GM12878 (cell line): ENCODE data around the gene RBBP8NL. TPM values are rescaled to one million over a fixed set of nuclear protein-coding genes. Genes with fewer than 3 reads are reported as not detected.

Experiments
- ASH2L ChIP-seq: fragments of 300-600, 200-600 bp; sonication (generic); IDR thresholded peaks from 2 replicates; pipeline ENCODE4 v1.6.1; 2017; ENCODE audit warnings: low read depth, mild to moderate bottlenecking, borderline replicate concordance
- CREB1 ChIP-seq: IDR thresholded peaks from 2 replicates; pipeline ENCODE4 v1.6.1; 2012; ENCODE audit warnings: low read depth, mild to moderate bottlenecking, inconsistent platforms
- ETV6 ChIP-seq, 2 experiments: fragments of 450-650 bp in 1 of 2; IDR thresholded peaks in 1 of 2; conservative IDR thresholded peaks in 1 of 2; 2 replicates each; pipeline ENCODE4 v1.6.1; 2014; ENCODE audit warnings: antibody characterized with exemption in 1 of 2, borderline replicate concordance in 1 of 2, low read depth in 1 of 2, mild to moderate bottlenecking in 1 of 2, moderate library complexity in 1 of 2
- GABPA ChIP-seq: IDR thresholded peaks from 2 replicates; pipeline ENCODE4 v1.6.1; 2014; ENCODE audit warnings: antibody characterized with exemption, low read depth, mild to moderate bottlenecking, inconsistent platforms
- RAD51 ChIP-seq: fragments of 450-650 bp; IDR thresholded peaks from 2 replicates; pipeline ENCODE4 v1.6.1; 2016; ENCODE audit warnings: moderate library complexity, mild to moderate bottlenecking, inconsistent platforms
- RELA ChIP-seq: fragments of 450-650 bp; IDR thresholded peaks from 2 replicates; pipeline ENCODE4 v1.8.0; 2014; ENCODE audit warnings: borderline replicate concordance; ENCODE audit not compliant: partially characterized antibody
- SMAD5 ChIP-seq: IDR thresholded peaks from 2 replicates; pipeline ENCODE4 v1.6.1; 2016; ENCODE audit warnings: antibody characterized with exemption, low read depth
- SP1 ChIP-seq: IDR thresholded peaks from one replicate; pipeline ENCODE4 v1.6.1; 2011; ENCODE audit warnings: low read depth, low read length
- SRF ChIP-seq, 2 experiments: IDR thresholded peaks; 2 replicates each; pipeline ENCODE4 v1.6.1; 2011; ENCODE audit warnings: low read depth in 2 of 2, low read length in 2 of 2, mild to moderate bottlenecking in 1 of 2, moderate library complexity in 1 of 2
- SUZ12 ChIP-seq: fragments of 200-600 bp; sonication (generic); IDR thresholded peaks from one replicate; pipeline ENCODE4 v1.6.1; 2018; ENCODE audit warnings: antibody characterized with exemption, mild to moderate bottlenecking; ENCODE audit not compliant: unreplicated experiment
- TAF1 ChIP-seq: IDR thresholded peaks from 2 replicates; pipeline ENCODE4 v1.6.1; 2011; ENCODE audit warnings: mild to moderate bottlenecking, low read depth, low read length, borderline replicate concordance
- TCF12 ChIP-seq: IDR thresholded peaks from 2 replicates; pipeline ENCODE4 v1.6.1; 2011; ENCODE audit warnings: low read depth, mild to moderate bottlenecking, low read length
- TCF7 ChIP-seq: IDR thresholded peaks from 2 replicates; pipeline ENCODE4 v1.6.1; 2014; ENCODE audit warnings: antibody characterized with exemption, borderline replicate concordance
- ZNF217 ChIP-seq: fragments of 450-650 bp; IDR thresholded peaks from 2 replicates; pipeline ENCODE4 v1.6.1; 2017; ENCODE audit warnings: antibody characterized with exemption, mild to moderate bottlenecking
- polyA plus RNA-seq, 11 experiments: library from polyadenylated mRNA; depleted of rRNA in 4 of 11; unstranded in 6 of 11; stranded (reverse) in 5 of 11; fragments of >200 nt; fragmentation: Nextera tagmentation in 4 of 11; fragmentation: Illumina TruSeq in 1 of 11; extraction: Ambion mirVana in 4 of 11; extraction: Trizol in 1 of 11; gene quantifications; 1 replicate in 1 of 11; 2 replicates in 10 of 11; pipeline versions ENCODE4 v1.2.1 to v1.2.3, GENCODE V29; 2011 to 2016; ENCODE audit warnings: inconsistent platforms in 2 of 11, missing spikeins in 2 of 11, low read depth in 1 of 11
- total RNA-seq, 4 experiments: library from RNA; depleted of rRNA in 3 of 4; stranded (reverse); fragments of >200 nt in 3 of 4; fragmentation: Illumina TruSeq in 1 of 4; extraction: Trizol in 1 of 4; gene quantifications; 2 replicates each; pipeline versions ENCODE4 v1.2.1 to v1.2.3, GENCODE V29; 2013 to 2021

Gene RBBP8NL
- total and polyA plus RNA-seq, 10 of the 15 experiments (the other 5 are each of a cell fraction or from before 2014, with no cell fraction given) = not detected

DNA sequence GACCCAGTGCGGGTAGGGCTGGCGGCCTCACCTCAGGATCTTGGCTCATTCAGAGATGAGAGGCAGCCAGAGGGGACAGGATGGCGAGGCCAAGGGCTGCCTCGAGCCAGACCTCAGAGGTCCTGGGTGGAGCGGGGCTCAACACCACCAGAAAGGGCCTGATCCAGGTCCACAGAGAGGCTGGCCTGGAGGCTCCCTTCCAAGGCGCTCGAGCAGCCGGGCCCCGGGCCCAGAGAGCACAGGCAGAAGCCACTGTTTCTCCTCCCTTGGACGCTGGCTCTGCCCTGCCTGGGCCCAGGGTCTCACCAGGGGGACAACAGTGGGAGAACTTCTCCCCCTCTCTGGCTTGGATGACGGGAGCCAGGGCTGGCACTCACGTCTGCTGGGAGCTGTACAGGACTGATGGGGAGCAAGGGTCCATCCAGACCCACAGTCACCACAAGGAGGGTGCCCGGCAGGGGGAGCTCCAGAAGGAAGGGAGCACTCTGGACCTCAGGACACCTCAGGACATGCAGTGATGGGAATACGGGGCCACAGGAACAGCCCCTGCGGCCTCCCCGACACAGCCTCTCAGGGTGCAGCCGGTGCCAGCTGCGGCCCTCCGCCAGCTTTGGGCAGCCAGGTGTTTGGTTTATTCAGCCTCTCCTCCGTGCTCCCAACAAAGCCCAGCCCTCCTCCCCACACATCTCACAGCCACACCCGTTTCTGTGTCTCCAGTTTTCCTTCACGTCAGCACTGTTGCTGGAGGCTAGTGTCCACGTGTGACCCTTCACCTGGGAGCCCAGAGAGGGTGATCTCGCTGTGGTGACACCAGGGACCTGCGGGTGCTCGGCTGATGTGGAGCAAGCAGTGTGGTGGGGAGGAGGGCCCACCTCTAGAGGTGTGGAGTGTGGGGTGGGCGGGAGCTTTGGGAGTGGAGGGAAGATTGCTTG, 31.8 kb downstream of the RBBP8NL start (continued):
- TF ChIP-seq RELA (no peak), TCF7 (no peak), CREB1 (no peak), ASH2L (no peak), ZNF217 (no peak), SUZ12 (no peak), TAF1 (no peak), SP1 (no peak), TCF12 (no peak), SMAD5 (no peak), SRF (IDR thresholded peaks at IDR 0.05; ENCODE audit: low read depth in 2 of 2, low read length in 2 of 2) (no peak), ETV6 (conservative IDR thresholded peaks at IDR 0.05 in 1 of 2, IDR thresholded peaks at IDR 0.05 in 1 of 2; ENCODE audit: borderline replicate concordance in 1 of 2, low read depth in 1 of 2) (no peak), RAD51 (no peak), GABPA (no peak)
